Stimulated activated CD4-positive, alpha-beta T cell treated with anti-CD3 and anti-CD28 coated beads, TNF-alpha, amount 100 ng/mL, for 4 hours (primary cell): ENCODE measurements around the gene PTPN14.
"Not testable (repeated sequence)": the region's sequence is repeated elsewhere in the genome, so short reads cannot be mapped to it uniquely, and the experiment has no call there.

ENCODE experiments used
- DNase-seq, 3 experiments: peaks; one replicate each; pipeline ENCODE4 v3.0.0-alpha.2; 2020; ENCODE audit warnings: low read depth in 3 of 3

The PTPN14 gene

DNA sequence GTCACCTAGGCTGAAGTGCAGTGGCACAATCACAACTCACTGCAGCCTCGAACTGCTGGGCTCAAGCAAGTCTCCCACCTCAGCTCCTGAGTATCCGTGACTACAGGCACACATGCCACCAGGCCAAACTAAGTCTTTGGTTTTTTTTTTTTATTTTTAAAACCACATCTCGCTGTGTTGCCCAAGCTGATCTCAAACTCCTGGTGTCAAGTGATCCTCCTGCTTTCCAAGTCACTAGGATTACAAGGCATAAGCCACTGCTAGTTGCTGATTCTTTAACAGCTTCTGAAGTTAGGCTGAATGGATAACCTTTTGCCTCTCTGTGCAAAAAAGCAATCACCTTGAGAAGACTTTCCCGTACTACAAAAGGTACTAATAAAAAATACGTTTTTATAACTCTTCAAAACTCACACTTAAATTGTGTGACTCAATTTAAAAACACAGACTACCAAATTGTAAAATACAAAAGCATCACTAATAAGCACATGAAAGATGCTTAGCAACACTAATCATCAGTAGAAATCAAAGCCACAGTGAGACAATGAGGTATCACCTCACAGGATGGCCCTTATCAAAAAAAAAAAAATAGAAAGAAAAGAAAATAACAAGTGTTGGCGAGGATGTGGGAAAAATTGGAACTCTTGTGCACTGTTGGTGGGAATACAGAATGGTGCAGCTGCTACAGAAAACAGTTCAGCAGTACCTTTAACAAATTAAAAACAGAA lies 40.3 kb downstream of the PTPN14 start:
- DNase-seq: no peak

DNA sequence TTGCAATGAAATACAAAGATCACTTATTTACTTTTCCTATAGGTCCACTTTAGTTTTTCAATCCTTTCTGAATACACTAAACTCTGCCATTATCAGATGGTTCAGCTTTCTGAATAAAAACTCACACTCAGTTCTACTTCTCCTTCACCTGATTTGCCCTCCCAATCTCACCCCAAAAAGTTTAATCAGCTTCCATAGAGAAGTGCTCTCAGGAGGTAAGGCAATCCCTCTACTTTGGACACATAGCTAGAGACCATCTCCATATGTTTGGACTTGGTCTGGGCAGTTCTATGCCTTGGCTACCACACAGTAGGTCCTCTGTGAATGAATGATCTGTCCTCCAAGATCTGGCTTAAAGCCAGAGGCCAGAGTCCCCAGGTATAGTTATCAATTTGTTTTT lies 40.9 kb downstream of the PTPN14 start:
- no peak for DNase-seq

DNA sequence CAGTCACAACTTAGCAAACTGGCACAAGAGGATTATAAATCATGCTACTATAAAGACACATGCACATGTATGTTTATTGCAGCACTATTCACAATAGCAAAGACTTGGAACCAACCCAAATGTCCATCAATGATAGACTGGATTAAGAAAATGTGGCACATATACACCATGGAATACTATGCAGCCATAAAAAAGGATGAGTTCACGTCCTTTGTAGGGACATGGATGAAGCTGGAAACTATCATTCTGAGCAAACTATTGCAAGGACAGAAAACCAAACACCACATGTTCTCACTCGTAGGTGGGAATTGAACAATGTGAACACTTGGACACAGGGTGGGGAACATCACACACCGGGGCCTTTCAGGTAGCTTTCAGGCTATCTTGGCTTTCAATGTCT lies 41.8 kb downstream of the PTPN14 start:
- not testable (repeated sequence) for DNase-seq

DNA sequence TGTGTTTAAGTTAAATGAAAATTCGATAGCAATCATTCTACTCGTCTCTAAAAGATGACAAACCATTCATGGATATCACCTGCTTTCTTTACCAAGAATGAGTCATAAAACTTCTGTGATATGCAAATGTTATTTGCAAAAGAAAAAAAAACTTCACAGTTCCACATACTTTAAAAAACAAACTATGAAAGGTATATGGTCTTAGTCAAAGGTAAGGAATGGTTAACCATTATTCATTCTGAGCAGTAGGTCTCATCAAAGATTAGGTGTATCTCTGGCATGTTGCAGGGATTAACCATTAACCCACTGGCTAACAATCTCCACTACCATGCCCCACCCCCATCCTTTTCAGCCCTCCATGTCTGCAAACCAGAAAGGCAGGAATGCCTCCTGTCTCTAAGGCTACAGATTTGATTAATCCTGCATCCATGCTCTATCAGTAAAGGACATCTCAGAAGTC lies 44.4 kb downstream of the PTPN14 start:
- DNase-seq: no peak

DNA sequence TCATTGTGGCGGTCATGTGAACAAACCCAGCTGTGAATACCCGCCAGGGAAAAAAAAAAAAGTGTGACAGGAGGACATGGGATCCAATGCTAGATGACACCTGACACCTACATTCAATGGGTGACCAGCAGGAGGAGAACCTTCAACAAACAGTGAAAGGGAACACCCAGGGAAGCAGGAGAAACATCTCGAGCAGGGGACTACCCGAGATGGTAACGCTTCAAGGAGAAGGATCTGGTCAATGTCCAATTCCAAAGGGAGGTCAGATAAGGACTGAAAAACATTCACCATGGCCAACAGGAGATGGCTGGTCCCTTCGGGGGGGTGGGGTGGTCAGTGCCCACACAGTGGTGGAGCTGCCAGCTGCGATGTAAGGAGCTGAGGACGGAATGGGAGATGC lies 46.3 kb downstream of the PTPN14 start:
- no peak for DNase-seq

DNA sequence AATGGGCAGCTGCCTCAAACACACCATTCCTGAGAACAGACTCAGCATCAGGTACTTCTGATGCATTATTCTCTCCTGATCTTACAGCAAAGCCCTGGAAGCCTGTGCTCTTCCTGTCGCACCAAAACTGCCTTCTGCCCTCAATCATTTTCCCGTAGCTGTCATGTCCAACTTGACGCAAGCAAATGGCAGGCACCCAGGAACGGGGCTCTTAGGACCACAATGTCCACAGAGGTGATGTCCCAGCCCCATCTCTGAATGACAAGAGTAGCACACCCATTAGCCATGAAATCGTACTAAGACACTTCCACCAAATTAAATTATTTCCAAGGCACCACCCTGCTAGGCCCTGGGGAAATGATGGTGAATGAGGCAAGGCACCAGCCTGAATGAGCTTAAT lies 47.1 kb downstream of the PTPN14 start:
- DNase-seq: no peak

DNA sequence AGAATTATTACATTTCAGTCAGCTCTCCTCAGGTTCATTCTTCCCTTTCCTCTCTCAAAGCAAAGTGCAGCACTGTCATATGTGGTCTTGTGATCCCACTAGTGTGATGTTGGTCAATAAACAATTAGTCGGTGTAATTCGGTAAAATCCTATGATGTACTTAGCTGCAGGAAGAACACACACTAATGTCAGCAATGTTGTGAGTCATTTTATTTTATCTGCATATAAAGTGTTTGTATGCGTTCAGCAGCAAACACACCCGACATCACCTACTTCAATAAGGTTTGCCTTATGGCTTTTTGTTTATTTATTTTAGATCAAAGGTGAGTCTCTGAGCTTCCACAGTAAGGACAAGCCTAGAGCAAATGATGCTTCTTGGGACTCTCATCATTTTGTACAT lies 47.8 kb downstream of the PTPN14 start:
- DNase-seq: no peak

DNA sequence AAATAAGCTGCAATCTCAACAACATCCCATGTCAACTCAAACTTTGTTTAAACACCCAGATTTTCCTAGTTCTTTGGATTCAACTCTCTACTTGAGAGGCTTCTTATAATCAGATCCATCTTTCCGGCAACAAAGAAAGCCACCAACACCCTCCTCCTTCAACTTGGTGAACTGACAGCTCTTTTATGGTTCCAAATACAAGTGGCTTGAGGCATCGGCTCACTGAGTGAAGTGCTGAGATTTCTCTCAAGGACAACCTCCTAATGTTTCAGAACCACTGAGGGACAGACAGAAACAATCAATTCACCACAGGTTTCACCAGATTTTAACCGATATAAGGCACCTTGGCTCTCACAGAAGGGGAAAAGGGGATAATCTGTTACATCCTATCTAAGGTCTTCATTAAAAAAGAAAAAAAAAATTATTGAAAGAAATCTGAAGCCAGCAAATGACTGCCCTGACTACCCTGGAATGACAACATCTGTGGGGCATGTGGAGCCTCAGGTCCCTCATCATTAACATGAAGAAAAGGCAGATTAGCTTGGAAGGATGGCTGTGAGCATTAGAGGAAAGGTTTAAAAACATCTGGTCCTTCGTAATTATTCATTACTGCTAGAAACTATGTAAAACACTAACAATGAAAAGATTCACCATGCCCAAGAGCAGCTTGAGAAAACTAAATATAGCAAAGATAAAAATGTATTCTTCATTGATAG lies 50.9 kb downstream of the PTPN14 start:
- no peak for DNase-seq

DNA sequence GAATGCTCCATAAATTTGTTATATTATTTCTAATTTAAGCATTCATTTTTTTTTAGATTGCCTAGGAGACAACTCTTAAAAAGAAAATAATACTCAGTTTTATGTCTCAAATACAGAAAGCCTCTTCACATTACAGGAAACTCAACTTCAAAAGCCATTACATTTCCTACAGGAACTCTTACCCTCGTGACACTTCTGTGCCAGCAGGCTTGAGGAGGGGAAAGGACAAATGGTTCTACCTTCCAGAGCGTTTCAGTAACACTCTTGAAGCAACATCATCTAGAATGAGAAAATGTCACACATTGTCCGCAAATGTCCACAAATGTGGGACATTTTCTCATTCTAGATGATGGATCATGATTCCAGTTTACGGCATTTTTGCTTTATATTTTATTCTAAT lies 51.7 kb downstream of the PTPN14 start:
- DNase-seq: no peak

DNA sequence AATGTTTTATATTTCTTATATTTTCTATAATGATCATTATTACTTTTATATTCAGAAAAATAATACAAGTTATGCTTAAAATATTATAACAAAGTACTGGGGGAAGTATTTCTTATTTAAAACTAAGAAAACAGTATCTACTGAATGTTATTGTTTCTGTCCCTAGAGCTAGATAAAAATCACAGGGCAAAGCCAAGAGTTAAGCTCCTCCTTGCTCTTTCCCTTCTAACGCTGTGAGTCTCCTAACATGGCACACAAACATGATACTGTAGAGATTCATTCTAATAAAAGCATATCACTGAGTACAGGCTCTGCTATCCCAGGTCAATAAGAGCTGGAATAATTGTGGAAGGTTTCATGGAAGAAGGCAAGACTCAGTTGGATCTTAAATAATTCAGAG lies 53.4 kb downstream of the PTPN14 start:
- no peak for DNase-seq

DNA sequence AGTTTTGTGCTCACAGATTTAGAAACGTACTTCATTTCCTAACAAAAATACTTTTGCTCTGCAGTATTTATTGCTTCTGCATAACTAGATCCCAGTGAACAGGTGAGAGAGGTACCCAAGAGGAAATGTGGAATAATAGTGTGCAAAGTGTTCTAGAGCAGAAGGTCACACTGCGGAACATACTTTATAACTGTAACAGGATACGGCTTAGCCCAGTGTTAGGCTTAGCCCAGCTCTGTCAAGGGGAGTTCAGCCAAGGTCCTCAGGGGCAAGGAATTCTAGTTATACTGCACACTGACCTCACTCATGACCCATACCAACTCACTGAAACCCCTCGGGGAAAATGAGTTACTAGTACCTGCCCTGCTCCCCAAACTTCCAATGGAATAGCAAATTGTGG lies 55.3 kb downstream of the PTPN14 start:
- DNase-seq: no peak

DNA sequence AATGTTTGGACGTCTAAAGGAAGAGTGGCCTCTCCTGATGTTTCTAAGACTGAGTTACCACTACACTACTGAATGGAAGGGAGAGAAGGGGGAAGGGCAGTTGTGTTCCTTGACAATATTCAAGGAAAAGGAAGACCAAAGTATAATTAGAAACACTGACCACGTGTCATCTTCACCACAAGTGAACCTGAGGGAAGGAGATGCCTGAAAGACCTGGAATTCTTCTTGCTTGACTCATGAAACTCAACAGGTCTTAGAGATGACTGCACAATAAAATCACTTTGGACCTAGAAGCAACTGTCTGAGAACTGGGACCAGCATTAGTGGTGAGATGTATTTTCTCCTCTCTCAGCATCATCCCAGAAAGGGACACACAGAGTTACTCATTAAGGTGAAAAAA lies 56.7 kb downstream of the PTPN14 start:
- DNase-seq: no peak

DNA sequence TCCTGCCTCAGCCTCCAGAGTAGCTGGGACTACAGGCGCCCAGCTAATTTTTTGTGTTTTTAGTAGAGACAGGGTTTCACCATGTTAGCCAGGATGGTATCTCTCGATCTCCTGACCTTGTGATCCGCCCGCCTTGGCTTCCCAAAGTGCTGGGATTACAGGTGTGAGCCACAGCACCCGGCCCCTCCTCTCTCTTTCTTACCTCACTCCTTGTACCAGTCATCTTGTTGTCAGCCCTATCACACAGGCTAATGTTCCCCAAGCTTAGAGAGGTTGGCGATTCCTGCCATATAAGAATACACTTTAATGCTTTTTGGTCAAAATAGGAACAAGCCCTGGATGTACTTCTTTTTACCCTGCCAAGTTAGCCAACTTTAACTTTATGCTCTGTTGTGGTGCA lies 57.2 kb downstream of the PTPN14 start:
- not testable (repeated sequence) for DNase-seq

DNA sequence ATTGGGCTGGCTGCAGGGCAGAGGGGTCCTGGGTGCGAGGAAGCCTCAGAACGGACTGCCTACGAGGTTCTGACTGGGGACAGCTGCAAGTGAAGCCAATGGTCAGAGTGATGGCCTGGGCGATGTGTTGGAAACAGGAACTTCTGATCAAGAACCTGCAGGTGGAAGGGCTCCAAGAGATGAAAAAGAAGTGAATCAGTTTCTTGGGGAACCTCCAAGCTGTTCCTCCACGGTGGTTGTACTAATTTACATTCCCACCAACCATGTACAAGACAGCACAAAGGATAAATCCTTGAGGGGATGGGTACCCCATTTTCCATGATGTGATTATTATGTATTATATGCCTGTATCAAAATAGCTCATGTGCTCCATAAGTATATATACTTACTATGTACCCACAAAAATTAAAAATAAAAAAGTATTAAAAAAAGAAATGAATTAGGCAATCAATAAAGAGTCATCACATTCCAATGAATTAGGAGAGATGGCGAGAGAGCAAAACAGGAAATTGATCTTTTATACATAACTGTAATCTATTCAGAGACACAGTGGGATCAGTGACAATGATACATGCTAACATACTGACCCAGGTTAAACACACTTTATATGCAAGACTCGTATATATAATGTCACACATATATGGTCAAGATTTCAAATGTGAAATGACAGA lies 58.1 kb downstream of the PTPN14 start:
- no peak for DNase-seq

DNA sequence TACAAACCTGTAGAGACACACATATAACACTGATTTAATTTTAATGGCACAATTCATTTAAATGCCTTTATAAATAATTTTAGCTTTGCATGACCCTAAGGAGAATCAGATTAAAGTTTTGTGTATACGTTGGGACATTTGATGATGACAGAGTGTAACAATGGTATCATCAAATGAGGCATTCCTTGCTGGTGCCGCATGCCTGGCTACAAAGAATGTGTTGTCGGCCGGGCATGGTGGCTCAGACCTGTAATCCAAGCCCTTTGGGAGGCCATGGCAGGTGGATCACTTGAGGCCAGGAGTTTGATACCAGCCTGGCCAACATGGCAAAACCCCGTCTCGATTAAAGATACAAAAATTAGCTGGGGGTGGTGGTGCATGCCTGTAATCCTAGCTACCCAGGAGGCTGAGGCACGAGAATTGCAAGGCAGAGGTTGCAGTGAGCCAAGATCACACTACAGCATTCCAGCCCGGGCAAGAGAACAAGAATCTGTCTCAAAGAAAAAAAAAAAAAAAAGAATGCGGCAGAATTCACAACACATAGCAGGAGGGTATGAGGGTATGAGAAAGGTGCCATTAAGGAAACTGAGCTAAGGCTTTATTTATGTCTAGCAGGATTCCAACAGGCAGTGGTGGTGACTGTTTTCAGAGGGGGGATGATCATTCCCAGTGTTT lies 58.9 kb downstream of the PTPN14 start:
- no peak for DNase-seq

DNA sequence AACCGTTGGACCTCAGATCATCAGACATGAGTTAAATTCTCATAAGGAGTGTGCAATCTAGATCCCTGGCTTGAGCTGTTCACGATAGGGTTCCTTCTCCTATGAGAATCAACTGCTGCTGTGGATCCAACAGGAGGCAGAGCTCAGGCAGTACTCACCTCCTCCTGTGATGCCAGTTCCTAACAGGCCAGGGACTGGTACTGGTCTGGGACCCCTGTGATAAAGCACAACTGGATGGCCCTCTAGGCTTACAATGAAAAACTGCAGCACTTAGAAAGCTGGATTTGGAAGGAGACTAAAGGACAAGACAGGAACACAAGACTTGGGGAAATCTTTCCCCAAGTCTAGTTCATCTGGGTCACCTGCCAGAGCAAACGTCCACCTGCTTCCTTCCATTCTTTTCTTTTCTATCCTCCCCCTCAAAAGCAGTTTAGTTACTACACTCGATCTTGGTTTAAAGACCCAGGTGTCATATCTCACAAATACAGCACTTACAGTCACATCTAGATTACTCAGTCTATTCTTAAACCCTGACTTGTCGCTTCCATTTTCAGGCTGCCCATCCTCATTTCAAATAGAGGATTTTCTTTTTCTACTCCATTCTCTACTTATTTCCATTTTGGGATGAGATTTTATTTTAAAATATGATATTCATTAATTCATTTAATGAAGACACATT lies 59.8 kb downstream of the PTPN14 start:
- DNase-seq: no peak

DNA sequence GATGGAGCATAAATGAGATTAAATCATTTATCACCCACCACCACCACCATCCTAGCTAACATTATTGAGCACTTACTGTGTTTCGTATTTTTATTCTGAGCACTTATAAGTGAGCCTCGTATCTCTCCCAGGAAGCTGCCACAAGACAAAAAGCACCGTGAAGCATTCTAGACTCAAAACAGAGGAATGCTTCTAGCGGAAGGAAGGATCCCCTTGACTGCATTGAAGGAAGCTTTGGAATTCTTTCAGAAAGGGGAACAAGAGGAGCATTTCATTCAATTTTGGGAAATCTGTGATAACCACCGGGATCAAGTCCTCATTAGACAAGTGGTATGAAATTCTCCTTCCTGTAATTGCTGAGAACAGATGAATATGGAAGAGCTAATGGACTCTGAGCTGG lies 66.3 kb downstream of the PTPN14 start:
- no peak for DNase-seq

DNA sequence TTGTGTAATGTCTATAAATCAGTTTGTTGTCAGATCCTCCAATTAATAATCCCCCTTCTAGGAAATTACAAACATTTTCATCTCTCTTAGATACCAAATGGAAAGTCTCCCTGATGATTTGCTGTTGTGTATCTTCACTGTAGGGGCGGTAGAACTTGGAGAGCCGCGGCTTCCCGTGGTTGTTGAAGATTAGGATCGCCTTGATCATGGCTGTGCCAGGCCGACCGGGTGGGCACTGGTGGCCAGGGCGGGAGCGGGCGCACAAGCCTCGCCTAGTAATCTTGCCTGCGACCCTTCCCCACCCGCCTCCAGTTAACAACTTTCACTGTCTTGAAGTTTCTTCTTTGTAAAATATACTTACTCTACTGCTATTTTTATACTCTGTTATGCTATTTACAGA lies 68.2 kb downstream of the PTPN14 start:
- not testable (repeated sequence) for DNase-seq

DNA sequence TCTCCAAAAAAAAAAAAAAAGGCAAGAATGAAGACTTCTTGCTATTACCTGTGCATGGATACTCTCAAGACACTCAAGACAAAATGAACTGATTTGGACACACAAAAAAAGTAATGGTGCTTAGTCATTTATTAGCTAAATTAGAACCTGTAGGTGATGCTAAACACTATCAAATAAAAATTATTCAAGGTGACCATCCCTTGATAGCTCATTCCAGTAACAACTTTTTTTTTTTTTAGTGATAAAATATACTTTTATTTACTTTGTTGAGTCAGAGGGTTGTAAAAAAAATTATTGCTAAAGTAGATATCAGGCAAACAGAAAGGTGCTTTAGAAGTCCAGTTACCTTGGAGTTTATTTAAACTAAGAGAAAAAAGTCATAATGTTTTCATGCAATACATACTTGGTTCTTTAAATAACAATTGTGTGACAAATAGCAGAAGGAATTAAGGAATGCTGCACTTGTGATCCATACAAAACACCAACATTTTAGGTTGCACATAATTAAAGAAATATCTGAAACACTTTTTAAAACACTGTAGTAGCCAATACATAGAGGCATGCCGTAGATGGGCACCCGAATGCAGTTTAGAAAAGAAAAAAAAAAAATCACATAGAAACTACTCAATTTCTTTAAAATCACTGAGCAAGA lies 69.3 kb downstream of the PTPN14 start:
- DNase-seq: not testable (repeated sequence)

DNA sequence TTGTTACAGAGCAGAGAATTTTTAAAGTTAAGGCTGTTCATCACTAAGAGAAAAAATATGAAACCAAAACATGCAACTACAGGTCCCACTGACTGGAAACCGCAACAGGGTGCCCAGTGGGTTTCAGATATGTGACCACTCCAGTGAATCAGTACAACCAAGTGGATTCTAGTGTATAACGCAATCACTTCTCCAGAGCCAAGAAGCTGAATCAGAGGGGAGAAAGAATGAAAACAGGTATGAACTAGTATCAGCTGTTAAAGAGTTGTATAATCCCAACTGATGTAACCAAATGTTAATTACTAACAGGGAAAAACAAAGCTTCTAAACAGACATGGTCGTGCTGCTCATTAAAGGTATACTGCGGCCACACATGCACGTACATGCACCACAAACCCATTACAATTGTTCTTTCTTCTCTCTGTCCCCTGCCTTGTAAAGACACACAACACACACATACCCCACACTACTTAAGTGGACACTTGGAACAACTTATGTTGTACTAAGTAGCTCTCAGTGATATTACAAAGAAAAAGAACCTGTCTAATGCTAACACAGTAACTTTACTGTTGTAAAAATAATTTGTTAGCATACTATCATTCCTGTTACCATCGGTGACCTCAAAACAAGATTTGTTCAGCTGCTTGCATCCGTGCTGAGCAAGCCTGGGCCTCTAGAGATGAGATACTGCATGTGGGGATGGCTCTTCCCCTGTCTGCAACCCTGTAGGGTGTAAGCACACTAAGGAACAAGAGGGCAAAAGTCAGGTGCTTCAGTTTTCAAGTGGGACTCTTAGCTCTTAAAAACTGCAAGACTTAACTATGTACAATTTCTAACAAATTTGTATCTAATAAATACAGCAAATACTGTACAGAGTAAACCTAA lies 74.2 kb downstream of the PTPN14 start:
- DNase-seq: no peak
